HG02970 (cell line): ENCODE data around the gene SYNJ2.

Experiments used
- ATAC-seq: cut with Tn5 transposase; IDR thresholded peaks from one replicate; pipeline ENCODE4 v1.9.1; 2021; ENCODE audit warnings: mild to moderate bottlenecking, moderate library complexity, moderate number of reproducible peaks; ENCODE audit not compliant: unreplicated experiment, low FRiP score

The SYNJ2 gene

DNA sequence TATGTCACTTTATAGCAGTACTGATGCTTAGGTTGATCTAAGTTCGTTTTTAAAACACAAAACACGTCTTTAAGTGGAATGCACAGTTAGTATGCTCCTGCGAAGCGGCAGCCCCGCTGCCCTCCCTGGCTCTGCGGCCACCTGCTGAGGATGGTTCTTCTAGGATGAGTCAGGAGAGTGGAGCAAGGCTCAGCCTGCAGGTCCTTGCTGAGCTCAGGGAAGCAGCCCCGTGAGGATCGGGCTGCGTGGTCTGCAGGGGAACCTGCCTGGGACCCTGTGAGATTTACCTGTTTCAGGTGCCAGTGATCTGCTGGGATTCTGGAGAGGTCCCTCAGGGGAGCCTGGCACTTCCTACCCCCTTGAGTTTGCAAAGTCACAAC, 57.5 kb downstream of the SYNJ2 start:
- ATAC-seq, result no peak

DNA sequence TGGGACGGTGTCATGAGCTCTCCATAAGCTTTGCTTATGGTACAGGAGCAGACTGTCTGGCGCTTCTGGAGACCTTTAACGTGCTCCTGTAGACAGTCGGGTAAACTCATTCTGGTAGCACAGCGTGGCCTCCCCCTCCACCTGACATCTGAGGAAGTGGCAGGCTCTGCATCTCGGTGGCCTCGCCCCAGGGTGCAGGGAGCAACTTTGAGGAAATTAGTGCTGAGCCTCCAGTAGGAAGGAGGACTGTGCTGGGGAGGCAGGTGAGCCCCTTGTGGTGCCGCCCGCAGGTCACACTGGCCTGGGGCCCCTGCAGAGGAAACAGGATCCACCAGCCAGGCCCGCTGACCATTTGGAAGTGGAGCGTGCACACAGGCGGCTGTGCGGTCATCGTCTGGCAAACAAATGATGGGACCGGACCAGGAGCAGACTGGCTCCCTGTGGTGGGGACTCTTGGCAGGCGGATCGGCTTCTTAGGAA, 57.9 kb downstream of the SYNJ2 start:
- no peak for ATAC-seq

DNA sequence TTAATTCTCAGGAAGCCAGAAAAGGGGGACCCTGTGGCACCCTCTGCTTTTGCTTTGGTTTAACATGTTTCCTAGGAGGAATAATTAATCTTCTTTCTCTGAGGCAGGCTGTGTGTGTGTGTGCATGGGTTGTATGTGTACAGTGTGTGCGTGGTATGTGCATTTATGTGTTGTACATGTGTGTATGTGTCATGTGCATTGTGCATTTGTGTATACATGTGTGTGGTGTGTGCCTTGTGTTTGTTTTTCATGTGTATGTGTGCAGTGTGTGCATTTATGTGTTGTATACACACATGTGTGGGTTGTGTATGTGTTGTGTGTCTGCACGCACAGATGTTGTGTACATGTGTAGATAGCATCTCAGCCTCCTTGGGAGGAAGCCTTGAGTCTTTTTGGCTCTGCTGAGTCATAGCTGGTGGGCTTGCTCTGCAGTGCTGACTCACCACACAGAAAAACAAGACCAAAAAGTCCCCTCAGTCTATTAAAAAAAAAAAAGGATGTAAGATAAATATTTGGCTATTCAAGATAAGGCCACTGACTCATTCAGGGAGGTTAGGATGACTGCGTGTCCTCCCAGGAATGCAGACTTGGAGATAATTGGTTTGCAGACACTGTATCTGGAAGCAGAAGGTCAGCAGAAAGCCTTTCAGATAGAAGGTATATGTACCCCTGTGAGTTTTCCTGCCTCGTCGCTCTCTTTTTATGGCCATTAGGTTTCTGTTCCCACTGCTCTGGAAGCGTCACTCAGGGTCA, 58.6 kb downstream of the SYNJ2 start:
- no peak for ATAC-seq

DNA sequence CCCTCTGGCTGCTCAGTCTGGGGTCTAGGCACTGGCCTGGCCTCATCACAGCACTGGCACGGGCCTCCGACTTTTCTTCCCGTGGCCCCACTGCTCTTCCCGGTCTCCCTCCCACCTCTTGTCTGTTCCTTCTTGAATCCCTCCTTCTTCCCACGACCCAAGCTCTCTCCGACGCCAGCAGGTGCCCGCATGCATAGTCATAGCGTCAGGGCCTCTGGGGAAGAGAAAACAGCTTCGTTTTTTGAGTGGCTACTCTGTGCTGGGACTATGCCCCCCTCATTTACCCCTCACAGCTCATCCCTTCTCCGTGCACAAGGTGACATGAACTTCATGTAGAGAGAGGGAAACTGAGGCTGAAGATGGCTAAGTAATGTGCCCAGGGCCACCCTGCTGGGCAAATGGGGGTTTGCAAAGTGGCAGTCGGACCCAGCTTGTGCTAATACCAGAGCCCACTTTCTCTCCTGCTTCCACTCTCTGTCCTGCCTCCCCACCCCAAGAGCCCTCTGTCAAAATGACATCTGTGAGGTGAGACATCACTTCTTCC, 59.2 kb downstream of the SYNJ2 start:
- ATAC-seq, result no peak

DNA sequence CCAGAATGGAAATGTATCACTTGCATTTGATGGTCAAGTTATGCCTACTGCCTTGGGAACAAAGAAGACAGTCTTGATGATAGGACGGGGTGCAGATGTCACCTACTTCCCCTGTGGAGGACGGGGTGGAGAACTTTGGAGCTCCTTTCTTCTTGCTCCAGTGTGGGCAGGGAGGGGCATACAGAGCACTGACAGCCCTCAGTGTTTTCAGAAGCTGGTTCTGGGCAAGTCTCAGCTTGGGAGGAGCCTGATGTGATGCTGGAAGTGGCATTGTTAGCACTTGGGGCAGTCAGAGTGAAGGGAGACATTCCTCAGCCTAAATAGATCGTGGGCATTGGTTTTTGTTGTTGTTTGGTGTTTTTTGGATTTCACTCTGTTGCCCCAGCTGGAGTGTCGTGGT, 59.7 kb downstream of the SYNJ2 start:
- ATAC-seq, result no peak

DNA sequence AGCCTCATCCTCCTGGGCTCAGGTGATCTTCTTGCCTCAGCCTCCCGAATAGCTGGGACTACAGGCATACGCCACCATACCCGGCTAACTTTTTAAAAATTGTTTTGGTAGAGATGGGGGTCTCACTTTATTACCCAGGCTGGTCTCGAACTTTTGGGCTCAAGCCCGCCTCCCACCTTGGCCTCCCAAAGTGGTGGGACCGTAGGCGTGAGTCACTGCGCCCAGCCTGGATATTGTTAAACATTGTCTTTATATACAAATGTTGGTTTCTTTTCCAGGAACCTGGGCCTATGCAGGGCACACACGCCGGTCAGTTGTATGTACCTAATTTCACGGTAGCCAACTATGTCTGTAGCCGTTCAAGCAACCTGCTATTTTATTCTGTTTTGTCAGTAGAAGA, 60.1 kb downstream of the SYNJ2 start:
- ATAC-seq, result no peak

DNA sequence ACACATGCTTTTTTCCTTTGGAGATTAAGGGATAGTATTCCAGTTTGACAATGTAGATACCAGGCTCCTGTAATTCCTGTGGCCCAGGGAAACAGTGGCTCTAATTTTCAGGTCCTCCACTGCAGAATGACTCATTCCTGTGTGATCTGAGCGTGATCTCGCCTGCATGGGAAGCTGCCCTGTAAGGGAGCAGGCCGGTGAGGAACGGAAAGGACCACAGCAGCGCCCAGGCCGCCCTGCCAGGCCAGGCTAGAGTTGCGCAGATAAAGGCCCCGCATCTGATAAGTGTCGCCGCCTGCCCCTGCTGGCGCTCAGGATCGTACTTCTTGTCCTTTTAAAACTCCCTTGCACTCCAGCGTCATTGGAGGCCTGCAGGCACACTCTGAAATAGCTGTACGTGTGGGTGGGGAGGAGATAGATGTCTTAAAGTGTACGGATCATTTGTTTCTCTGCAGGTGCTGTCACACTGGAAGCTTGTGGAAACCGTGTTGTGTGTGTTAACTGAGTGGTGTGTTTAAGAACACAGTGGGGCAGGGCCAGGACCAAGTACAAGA, 60.7 kb downstream of the SYNJ2 start:
- ATAC-seq, result no peak

DNA sequence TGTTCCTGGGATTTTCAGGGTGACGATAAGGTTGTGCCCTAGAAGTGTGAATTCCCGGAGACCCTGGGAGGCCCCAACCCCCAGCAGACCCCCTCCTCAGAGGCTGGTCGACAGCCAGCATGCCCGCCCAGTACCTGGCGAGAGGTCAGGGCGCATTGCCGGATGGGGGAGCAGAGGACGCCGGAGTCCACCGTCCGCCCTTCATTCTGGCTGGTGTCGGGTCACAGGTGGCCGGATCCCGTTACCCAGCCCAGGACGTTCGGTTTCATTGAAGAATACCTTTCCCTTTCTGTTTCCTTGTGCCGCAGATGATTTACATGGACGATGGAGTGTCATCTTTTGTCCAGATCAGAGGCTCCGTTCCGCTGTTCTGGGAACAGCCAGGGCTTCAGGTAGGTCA, 61.3 kb downstream of the SYNJ2 start:
- no peak for ATAC-seq

DNA sequence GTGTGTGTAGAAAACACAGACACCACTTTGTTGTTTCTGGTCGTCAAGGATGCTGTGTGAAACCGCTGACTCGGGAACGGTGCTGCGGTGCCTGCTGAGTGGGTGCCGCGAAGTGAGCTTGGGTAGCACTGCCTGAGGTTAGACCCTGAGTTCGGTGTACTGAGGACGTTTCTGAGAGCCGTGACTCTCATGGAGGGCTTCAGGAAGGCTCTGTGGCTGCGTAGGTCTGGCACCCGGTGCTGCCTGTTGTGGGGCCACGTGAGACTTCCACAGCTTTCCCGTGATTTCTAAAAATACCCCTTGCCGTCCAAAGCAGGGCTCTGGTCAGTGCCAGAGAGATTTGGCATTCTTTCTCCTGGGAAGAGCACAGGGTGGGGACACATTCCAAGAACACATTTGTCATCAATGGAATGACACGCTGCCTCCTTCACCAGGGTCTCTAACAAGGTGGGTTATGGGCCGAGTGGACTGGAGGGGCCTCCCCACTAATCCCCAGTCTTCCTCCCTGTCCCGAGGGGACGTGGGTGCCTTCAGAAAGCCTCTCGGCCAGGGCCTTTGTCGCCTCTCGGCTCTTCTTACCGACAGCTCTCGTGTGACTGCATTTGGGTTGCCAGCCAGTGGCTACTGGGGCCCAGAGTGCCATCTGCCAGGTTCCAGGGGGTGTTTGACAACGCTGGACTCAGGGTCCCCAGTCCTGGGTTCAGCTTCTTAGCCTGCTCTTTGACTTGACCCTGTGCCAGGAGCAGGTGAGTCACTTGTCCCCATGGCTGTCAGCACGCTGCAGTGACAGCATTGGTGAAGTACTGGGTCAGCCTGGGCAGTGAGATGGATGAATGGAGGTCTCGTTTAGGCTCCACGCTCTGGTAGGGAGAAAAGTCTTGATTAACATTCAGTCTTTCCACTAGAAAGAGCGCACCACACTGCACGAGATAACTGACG, 62.2 kb downstream of the SYNJ2 start:
- ATAC-seq, result no peak

DNA sequence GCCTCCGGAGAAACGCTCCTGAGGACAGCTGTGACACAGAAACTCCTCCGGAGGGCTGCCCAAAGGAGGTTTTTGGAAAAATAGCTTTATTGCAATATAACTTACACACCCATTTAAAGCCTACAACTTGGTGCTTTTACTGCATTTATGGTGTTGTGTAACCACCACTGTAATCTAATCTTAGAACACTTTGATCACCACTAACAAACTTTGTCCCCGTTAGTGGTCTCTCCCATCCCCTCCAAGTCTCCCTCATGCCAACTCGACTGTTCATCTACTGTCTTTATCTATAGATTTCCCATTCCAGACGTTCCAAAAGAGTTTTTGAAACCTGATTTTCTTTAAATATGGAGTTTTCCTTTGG, 62.8 kb downstream of the SYNJ2 start:
- no peak for ATAC-seq

DNA sequence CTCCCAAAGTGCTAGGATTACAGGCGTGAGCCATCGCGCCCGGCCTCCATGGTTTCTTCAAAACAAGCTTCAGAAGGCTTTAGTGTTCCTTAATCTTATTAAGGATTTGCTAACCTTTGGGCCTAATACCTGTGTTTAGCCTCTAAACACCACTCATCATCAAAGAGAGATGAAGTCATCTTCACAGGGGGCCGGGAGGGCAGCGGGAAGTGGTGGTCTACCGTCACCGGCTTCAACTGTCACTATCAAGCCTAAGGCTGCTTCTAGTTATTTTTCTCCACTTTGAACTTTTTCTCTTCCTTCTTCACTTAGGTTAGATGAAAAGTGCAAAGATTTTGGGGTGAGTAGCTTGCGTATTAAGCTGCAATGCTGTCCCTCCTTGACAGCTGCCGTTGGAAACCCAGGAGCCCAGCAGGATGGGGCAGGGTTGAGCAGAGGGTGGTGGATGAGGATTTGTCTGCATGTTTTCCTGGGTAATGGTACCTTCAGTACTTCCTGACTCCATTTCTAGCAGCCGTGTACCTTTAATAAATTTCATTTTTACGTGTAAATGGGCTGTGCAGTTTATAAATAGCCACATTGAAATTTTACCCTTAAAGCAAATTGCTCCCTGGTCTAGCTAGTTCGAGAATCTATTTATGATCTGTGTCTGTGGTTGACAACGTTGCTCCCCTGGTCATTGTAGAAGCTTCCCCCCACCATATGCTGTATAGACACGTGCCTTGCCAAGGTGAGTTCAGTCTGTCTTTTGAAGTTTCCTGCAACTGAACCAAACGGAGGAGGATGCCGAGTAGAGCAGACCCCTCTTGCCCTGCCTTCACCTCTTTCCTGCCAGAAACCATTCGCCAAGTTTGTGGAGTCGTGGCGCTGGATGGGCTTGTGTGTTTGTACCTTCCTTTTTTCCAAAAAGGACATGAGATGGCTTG, 64.8 kb downstream of the SYNJ2 start:
- no peak for ATAC-seq

DNA sequence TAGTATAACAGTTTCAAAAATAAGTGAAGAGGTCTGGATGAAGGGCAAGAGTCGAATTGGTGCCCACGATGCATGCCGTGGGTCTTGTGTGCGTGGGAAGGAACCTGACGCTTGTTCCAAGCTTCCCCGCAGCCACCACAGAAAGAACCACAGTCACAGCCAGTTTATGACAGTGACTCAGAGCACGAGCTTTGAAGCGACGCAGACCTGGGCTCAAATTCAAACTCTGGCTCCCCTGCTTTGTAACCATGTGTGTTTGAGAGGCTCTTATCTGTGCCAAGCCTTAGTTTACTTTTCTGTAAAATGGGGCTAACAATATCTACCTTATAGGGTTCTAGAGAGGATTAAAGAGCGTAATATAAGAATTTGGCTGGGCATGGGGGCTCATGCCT, 65.5 kb downstream of the SYNJ2 start:
- no peak for ATAC-seq

DNA sequence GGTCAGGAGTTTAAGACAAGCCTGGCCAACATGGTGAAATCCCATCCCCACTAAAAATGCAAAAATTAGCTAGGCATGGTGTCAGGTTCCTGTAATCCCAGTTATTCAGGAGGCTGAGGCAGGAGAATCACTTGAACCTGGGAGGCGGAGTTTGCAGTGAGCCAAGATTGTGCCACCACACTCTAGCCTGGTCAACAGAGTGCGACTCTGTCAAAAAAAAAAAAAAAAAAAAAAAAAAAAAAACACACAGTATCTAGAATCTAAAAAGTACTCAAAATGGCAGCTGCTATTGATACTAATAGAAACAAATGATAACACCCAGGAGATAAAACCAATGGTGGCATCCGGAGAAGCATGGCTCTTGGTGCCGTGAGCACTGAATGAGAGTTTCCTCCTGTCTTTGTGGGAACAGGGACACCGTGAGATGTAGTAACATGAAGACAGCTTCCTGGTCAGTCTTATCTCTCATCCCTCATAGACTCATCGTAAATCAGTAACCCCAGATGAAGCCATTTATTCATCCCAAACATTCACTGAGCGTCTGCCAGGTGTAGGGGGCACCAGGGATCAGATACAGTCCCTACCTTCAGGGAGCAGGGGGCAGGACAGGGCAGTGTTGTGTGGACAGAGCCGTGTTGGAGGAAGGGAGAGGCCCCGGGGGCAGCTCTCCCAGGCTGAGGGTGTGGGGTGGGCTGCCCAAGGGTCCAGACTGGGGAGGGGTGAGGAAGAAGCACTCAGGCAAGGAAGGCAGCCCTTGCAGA, 66.1 kb downstream of the SYNJ2 start:
- no peak for ATAC-seq

DNA sequence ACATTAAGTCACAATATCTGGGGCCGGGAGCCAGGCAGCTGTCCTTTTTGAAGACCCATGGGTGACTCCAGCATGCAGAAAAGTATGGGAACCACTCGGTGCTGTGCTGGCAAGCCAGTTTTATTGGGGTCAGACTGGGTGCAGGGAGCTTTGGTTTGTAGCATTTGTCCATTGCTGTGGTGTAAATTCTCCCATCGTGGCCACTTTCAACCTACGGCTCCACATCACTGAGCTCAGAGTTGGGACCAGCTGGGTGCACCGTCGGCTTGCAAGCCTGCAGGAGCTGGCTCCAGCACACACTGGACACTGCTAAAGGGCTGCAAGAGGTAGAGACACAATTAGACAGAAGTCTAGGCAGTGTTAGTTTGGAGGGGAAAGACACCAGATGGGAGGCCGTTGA, 66.9 kb downstream of the SYNJ2 start:
- ATAC-seq, result no peak

DNA sequence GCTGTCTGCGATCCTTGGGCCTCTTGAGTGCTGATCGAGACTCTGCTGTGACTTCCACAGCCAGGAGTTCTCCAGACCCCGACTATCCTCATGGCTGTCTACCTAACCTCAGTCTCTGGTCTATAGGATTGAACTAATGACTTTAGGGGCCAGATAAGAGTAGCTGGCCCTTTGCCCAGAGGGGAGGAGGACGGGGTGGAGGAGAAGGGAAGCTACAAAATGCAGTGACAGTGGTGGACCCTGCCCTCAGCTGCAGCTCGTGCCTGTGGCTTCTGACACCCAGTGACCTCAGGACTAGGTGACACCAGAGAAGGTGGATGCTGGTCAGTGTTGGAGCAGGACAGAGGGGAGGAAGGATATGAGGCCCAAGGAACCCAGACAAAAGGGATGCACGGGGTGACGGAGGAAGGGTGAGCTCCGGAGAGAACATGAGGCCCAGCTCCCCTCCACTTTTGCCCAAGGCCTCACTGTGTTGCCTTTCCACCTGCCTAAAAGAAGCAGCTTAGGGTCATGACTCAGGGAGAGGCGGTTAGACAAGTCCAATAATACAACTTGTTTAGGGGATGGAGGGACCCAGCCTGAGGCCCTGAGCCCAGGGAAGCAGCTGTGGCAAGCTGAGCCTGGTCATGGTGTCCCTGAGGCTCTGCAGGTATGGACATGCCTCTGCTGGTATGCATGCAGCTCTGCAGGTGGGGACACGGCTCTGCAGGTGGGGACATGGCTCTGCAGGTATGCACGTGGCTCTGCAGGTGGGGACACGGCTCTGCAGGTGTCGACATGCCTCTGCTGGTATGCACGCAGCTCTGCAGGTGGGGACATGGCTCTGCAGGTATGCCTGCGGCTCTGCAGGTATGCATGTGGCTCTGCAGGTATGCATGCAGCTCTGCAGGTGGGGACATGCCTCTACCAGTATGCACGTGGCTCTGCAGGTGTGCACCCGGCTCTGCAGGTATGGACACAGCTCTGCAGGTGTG, 67.7 kb downstream of the SYNJ2 start:
- no peak for ATAC-seq

DNA sequence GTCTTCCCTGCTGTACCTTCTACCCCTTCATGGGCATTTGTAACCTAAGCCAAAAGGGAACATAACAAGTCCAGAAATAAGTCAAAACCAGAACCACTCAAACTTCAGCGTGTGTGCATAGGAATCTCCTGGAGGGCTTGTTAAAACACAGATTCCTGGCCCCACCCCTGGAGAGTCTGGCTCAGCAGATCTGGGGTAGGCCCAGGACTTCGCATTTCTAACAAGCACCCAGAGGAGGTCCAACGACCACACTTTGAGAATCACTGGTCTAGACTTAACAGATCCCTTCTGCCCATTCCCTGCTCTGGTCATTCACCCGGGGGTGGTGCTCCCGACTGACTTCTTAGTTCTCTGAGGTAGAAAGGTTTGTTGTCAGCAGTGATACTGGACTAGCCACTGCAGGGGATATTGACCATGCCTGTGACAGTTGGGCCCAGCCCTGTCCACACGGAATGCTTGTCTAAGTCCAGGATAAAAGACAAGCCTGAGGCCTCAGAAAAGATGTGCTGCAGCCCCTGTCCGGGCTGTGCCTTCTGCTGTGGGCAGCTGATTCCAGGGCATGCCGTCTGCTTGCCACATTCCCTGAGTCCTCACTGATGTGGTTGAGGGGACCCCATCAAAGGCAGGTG, 68.6 kb downstream of the SYNJ2 start:
- ATAC-seq, result no peak

DNA sequence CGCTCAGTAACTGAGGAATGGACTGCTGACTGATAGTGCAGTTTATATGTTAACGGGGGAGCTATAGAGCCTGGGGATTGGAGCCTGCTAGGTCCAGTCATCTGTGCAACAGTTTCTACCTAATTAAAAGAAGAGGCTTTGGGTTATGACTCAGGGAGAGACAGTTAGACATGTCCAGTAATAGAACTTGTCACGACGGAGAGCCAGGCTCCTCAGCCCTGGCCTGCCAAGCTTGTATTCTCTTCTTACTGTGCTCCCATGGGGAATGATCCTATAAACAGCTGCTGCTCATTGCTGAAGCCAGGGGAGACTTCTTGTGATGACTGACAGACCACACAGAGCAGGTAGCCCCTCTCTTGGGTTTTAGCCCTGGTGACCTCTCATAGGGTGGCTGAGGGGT, 69.3 kb downstream of the SYNJ2 start:
- ATAC-seq, result no peak

DNA sequence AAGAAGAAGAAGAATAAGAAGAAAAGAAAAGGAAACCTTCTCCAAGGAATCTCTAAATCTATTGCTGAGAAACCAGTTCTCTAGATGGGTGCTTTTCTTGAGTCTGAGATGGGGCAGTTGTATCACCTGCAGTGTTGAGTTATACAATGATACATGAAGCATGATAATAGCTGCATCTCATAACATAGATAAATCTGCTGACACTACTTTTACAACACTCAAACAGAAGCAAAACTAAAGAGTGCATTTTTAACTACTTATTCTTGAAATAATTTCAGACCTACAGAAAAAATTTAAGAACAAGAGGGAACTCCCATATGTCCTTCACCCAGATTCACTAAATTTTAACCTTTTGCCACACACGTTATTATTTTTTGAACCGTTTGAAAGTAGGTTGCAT, 70.3 kb downstream of the SYNJ2 start:
- ATAC-seq, result no peak
